Measurements from ENCODE around the gene NOTCH1.

The NOTCH1 gene

DNA sequence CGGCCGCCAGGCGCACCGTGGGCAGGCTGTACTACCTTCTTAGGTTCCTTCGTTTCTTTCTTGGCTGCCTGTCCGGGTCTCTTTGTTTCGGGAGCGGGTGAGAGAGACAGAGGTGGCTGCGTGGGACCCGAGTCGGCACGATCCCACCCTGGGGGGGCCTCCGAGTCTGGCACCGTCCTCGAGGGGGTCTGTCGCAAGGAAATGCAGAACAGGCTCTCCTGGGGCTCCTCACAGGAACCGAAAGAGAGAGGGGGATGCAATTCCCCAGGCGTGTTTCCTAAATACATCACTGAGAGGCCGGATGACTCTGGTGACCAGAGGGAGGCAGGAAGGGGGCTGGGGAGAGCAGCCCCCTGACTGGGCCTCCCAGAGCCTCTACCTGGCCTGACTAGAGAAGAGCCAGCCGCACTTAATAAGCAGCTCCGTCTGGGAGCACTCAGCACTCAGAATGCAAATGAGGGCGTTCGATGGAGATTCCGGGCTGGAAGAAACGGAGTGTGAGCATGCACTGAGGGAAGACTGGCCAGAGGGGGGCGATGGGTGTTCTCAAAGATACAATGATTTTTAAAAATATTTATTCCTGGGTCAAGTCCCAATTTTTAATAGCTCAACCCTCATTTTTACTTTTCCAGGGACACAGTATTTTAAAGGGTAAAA is 94.5 kb downstream of the NOTCH1 start:
- Histone ChIP-seq H3K27ac (no peak overlapping the region), H3K9ac (no peak overlapping the region), H4K20me1 (ENCODE audit: insufficient read depth) (no peaks in the 10 kb centered on the region), H3K79me2 (ENCODE audit: insufficient read depth, low read depth) (no peaks in the 10 kb centered on the region), H3K36me3 (ENCODE audit: insufficient read depth) (peaks cover 5% of the 10 kb centered on the region; the same call in 1 of the 2 replicates), H2AFZ (ENCODE audit: low read depth) (no peak overlapping the region), H3K4me2 (no peak overlapping the region), H3K4me3 (IDR thresholded peaks at IDR 0.05; ENCODE audit: insufficient read depth, low read depth, low read length) (no peak overlapping the region), H3K27me3 (ENCODE audit: insufficient read depth, low read depth) (no peaks in the 10 kb centered on the region), H3K4me1 (ENCODE audit: low read depth, poor library complexity, severe bottlenecking) (no peaks in the 10 kb centered on the region)
- TF ChIP-seq, protein P1, sequence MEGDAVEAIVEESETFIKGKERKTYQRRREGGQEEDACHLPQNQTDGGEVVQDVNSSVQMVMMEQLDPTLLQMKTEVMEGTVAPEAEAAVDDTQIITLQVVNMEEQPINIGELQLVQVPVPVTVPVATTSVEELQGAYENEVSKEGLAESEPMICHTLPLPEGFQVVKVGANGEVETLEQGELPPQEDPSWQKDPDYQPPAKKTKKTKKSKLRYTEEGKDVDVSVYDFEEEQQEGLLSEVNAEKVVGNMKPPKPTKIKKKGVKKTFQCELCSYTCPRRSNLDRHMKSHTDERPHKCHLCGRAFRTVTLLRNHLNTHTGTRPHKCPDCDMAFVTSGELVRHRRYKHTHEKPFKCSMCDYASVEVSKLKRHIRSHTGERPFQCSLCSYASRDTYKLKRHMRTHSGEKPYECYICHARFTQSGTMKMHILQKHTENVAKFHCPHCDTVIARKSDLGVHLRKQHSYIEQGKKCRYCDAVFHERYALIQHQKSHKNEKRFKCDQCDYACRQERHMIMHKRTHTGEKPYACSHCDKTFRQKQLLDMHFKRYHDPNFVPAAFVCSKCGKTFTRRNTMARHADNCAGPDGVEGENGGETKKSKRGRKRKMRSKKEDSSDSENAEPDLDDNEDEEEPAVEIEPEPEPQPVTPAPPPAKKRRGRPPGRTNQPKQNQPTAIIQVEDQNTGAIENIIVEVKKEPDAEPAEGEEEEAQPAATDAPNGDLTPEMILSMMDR (conservative IDR thresholded peaks at IDR 0.05; ENCODE audit: low read depth, low read length), result no peak

DNA sequence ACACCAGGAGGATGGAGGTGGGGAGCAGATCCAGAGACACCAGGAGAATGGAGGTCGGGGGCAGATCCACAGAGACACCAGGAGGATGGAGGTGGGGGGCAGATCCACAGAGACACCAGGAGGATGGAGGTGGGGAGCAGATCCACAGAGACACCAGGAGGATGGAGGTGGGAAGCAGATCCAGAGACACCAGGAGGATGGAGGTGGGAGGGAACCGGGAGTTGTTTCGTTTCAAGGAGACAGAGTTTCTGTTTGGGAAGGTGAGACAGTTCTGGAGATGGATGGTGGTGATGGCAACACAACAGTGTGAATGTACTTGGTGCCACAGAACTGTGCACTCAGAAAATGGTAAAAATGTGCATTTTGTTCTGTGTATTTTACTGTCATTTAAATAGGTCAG is 97.2 kb downstream of the NOTCH1 start:
- Histone ChIP-seq H2AFZ (ENCODE audit: low read depth) (no peak overlapping the region), H3K4me2 (no peak overlapping the region), H3K27ac (no peak overlapping the region), H3K27me3 (ENCODE audit: insufficient read depth, low read depth) (no peaks in the 10 kb centered on the region), H3K79me2 (ENCODE audit: insufficient read depth, low read depth) (no peaks in the 10 kb centered on the region), H3K4me1 (ENCODE audit: low read depth, poor library complexity, severe bottlenecking) (no peaks in the 10 kb centered on the region), H4K20me1 (ENCODE audit: insufficient read depth) (no peaks in the 10 kb centered on the region), H3K4me3 (IDR thresholded peaks at IDR 0.05; ENCODE audit: insufficient read depth, low read depth, low read length) (no peak overlapping the region), H3K36me3 (ENCODE audit: insufficient read depth) (peaks cover 3% of the 10 kb centered on the region; the same call in 1 of the 2 replicates), H3K9ac (no peak overlapping the region)
- TF ChIP-seq, protein P1 (conservative IDR thresholded peaks at IDR 0.05; ENCODE audit: low read depth, low read length), result no peak

DNA sequence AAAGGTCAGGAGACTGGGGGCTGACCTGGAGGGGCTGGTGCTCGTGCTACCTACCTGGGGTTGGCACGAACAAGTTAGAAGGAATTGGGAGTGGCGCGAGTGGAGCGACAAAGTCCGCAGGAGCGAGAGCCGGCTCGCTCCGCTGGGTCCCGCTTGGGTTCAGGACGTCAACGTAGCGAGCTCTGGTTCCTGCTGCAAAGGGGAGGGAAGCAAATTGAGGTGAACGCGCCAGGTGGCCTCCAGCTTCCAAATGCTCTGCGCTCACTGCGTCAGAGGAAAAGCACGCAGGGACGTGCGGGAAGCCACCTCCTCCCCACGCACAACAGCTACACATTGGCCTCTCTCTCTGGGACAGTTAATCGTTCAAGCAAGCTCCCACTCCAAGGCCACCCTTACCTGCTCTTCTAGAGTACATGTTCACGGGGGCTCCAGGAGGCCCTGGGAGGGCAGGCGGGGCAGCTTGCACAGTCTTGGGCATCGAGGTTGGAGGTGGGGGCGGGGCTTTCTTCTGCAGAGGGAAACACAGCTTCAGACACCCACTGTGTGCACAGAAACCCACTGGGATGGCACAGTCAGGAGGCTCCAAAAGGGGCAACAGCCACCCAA is 98.6 kb downstream of the NOTCH1 start:
- no peaks in the 10 kb centered on the region for H3K79me2 ChIP-seq (ENCODE audit: insufficient read depth, low read depth)
- H4K20me1 ChIP-seq (ENCODE audit: insufficient read depth), result no peaks in the 10 kb centered on the region
- no peaks in the 10 kb centered on the region for H3K27me3 ChIP-seq (ENCODE audit: insufficient read depth, low read depth)
- no peak overlapping the region for H3K9ac ChIP-seq
- H2AFZ ChIP-seq (ENCODE audit: low read depth), result no peak overlapping the region
- H3K4me2 ChIP-seq, result no peak overlapping the region
- H3K27ac ChIP-seq, result no peak overlapping the region
- no peaks in the 10 kb centered on the region for H3K4me1 ChIP-seq (ENCODE audit: low read depth, poor library complexity, severe bottlenecking)
- no peak overlapping the region for H3K4me3 ChIP-seq (IDR thresholded peaks at IDR 0.05; ENCODE audit: insufficient read depth, low read depth, low read length)
- TF ChIP-seq, protein P1 (conservative IDR thresholded peaks at IDR 0.05; ENCODE audit: low read depth, low read length), result no peak
- H3K36me3 ChIP-seq (ENCODE audit: insufficient read depth), result peaks cover 3% of the 10 kb centered on the region; the same call in 1 of the 2 replicates

DNA sequence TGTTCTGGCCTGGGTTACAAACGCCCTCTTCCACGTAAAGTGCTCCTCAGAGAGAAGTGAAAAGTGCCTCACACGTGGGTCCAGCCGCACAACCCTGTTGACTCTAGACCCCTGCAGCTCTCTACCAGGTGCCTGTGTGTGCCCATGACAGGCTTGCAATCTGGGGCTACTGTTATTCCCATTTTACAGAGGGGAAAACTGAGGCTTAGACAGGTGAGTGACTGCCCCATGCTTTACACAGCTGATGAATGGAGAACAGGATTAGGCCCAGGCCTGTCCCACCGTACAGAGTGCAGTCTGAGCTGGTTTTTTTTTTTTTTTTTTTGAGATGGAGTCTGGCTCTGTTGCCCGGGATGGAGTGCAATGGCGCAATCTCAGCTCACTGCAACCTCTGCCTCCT is 100.0 kb downstream of the NOTCH1 start:
- Histone ChIP-seq H3K4me3 (IDR thresholded peaks at IDR 0.05; ENCODE audit: insufficient read depth, low read depth, low read length) (no peak overlapping the region), H3K4me1 (ENCODE audit: low read depth, poor library complexity, severe bottlenecking) (no peaks in the 10 kb centered on the region), H3K79me2 (ENCODE audit: insufficient read depth, low read depth) (no peaks in the 10 kb centered on the region), H3K27me3 (ENCODE audit: insufficient read depth, low read depth) (no peaks in the 10 kb centered on the region), H2AFZ (ENCODE audit: low read depth) (no peak overlapping the region), H4K20me1 (ENCODE audit: insufficient read depth) (no peaks in the 10 kb centered on the region), H3K9ac (no peak overlapping the region), H3K4me2 (no peak overlapping the region), H3K27ac (no peak overlapping the region), H3K36me3 (ENCODE audit: insufficient read depth) (peaks cover 3% of the 10 kb centered on the region; the same call in 1 of the 2 replicates)
- TF ChIP-seq, protein P1 (conservative IDR thresholded peaks at IDR 0.05; ENCODE audit: low read depth, low read length), result no peak
